Spleen (tissue), 11 donors: ENCODE data around the gene ARHGAP29. TPM values are rescaled to one million over a fixed set of nuclear protein-coding genes. Genes with fewer than 3 reads are reported as not detected.
A peak's percentile ranks its signal among the peaks of the same experiment; 100 is the strongest.
"Not testable (repeated sequence)": the region's sequence is repeated elsewhere in the genome, so short reads cannot be mapped to it uniquely, and the experiment has no call there.

Experiments used
- DNase-seq: peaks from one replicate; pipeline ENCODE4 v3.0.0-alpha.2; 2020
- H3K27ac ChIP-seq, 8 donors: fragments of 200-600 bp; sonication (generic) in 7 of 8; 1 replicate in 4 of 8; 2 replicates in 4 of 8; pipeline versions ENCODE4 v1.5.0 to v1.8.0; 2016 to 2021; ENCODE audit warnings: inconsistent platforms in 4 of 8, mild to moderate bottlenecking in 4 of 8, moderate library complexity in 1 of 8
- H3K27me3 ChIP-seq, 7 donors: fragments of 200-600 bp; sonication (generic) in 6 of 7; replicated peaks in 1 of 7; 1 replicate in 4 of 7; 2 replicates in 3 of 7; pipeline versions ENCODE4 v1.5.0 to v1.8.0; 2016 to 2021; ENCODE audit warnings: inconsistent platforms in 3 of 7, mild to moderate bottlenecking in 1 of 7
- H3K36me3 ChIP-seq, 6 donors: fragments of 200-600 bp; sonication (generic) in 5 of 6; 1 replicate in 4 of 6; 2 replicates in 2 of 6; pipeline versions ENCODE4 v1.5.0 to v1.8.0; 2016 to 2021; ENCODE audit warnings: inconsistent platforms in 2 of 6
- H3K4me1 ChIP-seq, 6 donors: fragments of 200-600 bp; sonication (generic) in 5 of 6; 1 replicate in 3 of 6; 2 replicates in 3 of 6; pipeline versions ENCODE4 v1.5.0 to v1.8.0; 2016 to 2021; ENCODE audit warnings: inconsistent platforms in 3 of 6
- H3K4me3 ChIP-seq, 8 donors: fragments of 200-600 bp; sonication (generic) in 7 of 8; 1 replicate in 4 of 8; 2 replicates in 4 of 8; pipeline versions ENCODE4 v1.5.0 to v1.8.0; 2016 to 2021; ENCODE audit warnings: inconsistent platforms in 4 of 8, mild to moderate bottlenecking in 4 of 8, moderate library complexity in 2 of 8
- H3K9me3 ChIP-seq, 8 donors: fragments of 200-600 bp; sonication (generic) in 7 of 8; 1 replicate in 4 of 8; 2 replicates in 4 of 8; pipeline versions ENCODE4 v1.5.0 to v1.8.0; 2016 to 2021; ENCODE audit warnings: inconsistent platforms in 4 of 8
- CTCF ChIP-seq, 11 experiments: fragments of 200-600 bp in 7 of 11; fragments of 450-650 bp in 4 of 11; sonication (generic) in 4 of 11; IDR thresholded peaks in 8 of 11; conservative IDR thresholded peaks in 3 of 11; 1 replicate in 7 of 11; 2 replicates in 4 of 11; pipeline versions ENCODE4 v1.4.0 to v1.8.0; 2016 to 2021; ENCODE audit warnings: antibody characterized with exemption in 11 of 11, inconsistent platforms in 4 of 11, mild to moderate bottlenecking in 1 of 11
- POLR2A ChIP-seq, 3 donors: fragments of 450-650 bp; IDR thresholded peaks; one replicate each; pipeline ENCODE4 v1.5.1; 2017; ENCODE audit warnings: antibody characterized with exemption in 3 of 3, mild to moderate bottlenecking in 1 of 3
- POLR2AphosphoS5 ChIP-seq, 3 donors: sonication (generic); formaldehyde crosslinking; IDR thresholded peaks; one replicate each; pipeline ENCODE4 v1.5.1; 2017; ENCODE audit warnings: antibody characterized with exemption in 3 of 3
- WGBS, 5 donors: extraction: QIAGEN DNeasy Blood & Tissue Kit in 3 of 5; methylation state at CpG; one replicate each; pipeline versions ENCODE4 v1.1.5 to v1.1.7; 2013 to 2018; 5-methylcytosine and 5-hydroxymethylcytosine counted together
- intact Hi-C: fragments of 100-400 bp; cut with DNase I; formaldehyde crosslinking; loops from one replicate; pipeline ENCODE4 v1.15.0; 2023; ENCODE audit warnings: low total_unique reads
- polyA plus RNA-seq, 3 donors: library from polyadenylated mRNA; stranded (reverse); fragments of 200-250 nt; gene quantifications; one replicate each; pipeline ENCODE4 v1.2.1, GENCODE V29; 2013
- total RNA-seq, 7 donors: library from RNA; depleted of rRNA in 3 of 7; stranded (reverse); fragments of >200 nt in 3 of 7; fragmentation: NEBNext Ultra II Directional in 4 of 7; extraction: Animal tissue kit (Norgen Biotek cat#: 25700) in 4 of 7; gene quantifications; one replicate each; pipeline versions ENCODE4 v1.1.0 to v1.2.1, GENCODE V29; 2016 to 2021
- donor health status: healthy with polysubstance abuse.
- donor health status: DM: no; HTN: no; CAD: no; lungs with moderate emphysema.
- donor health status: DM: no; HTN: no; CAD: no.
- donor health status: Bipolar disorder and iron deficiency.
- donor health status: healthy.
- donor health status: DM: no; HTN: no; CAD: no.
- donor health status: DM: yes; HTN: yes; CAD: no.

The ARHGAP29 gene
- total and polyA plus RNA-seq, 10 donors, result 7.3 to 124 (median 71.9) TPM

DNA sequence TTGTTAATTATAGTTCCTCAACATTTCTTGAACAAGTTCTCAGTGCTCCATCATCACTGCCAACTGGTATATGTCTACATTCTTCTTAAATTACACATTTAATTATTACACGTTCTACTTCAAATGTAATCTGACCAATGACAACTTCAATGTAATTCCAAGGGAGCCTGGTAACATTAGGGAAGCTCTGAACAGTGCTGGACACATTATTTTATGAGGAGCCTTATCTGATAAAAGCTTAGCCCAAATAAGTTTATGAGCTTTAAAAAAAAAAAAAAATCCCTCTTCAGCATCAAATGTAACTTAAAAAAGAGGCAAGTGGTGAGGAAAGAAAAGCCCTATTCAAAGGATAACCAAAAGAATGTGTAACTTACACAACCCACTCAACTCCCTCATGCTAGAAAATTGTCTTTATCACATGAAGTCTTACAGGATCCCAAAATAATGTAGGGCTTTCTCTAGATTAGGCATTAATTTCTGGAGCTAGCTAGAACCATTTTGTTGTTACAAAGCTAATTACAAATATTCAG, 81.2 kb downstream of the ARHGAP29 start:
- no peaks in the 10 kb centered on the region for H3K27me3 ChIP-seq
- H3K9me3 ChIP-seq, result peaks cover 0 to 6% (median 0%) of the 10 kb centered on the region in 8 donors
- no peak overlapping the region for H3K4me3 ChIP-seq
- H3K4me1 ChIP-seq, result peaks cover 0 to 4% (median 0%) of the 10 kb centered on the region in 6 donors
- H3K27ac ChIP-seq, result no peak overlapping the region
- TF ChIP-seq POLR2A (IDR thresholded peaks at IDR 0.05) (no peak), CTCF (IDR thresholded peaks at IDR 0.05 in 8 of 11, conservative IDR thresholded peaks at IDR 0.05 in 3 of 11) (no peak), POLR2AphosphoS5 (IDR thresholded peaks at IDR 0.05) (no peak)
- 60 to 92% (median 72%) methylated on average over 1 of the region's 1 CpG for WGBS, 5 donors
- intact Hi-C loops, result no loop called here
- DNase-seq, result no peak
- no peaks in the 10 kb centered on the region for H3K36me3 ChIP-seq

- no peak for TF ChIP-seq POLR2A (IDR thresholded peaks at IDR 0.05)
- no peak for TF ChIP-seq CTCF (IDR thresholded peaks at IDR 0.05 in 8 of 11, conservative IDR thresholded peaks at IDR 0.05 in 3 of 11)
- no peak for TF ChIP-seq POLR2AphosphoS5 (IDR thresholded peaks at IDR 0.05)
These were observed 82.4 kb downstream of the ARHGAP29 start for GRCh38 chr1:94154989-94155388.

DNA sequence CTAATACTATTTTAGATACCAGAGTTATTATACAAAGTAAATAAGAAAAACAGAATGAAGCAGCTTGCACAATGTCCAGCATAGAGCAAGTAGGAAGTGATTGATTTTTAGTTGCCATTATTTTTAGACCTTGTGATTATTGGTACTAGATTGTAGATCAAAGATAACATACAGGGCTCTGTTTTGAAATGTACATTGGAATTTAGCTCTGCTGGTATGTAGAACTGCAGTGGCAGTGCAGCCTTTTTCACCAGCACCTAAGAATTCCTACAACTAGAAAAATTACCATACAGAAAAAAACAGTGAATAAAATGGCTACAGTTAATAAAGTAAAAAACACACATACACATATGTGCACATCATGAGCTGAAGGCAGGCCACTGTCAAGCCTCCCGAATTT, 84.3 kb downstream of the ARHGAP29 start:
- Histone ChIP-seq H3K27ac (no peak overlapping the region), H3K4me3 (no peak overlapping the region), H3K36me3 (no peaks in the 10 kb centered on the region), H3K4me1 (peaks cover 0 to 4% (median 0%) of the 10 kb centered on the region in 6 donors), H3K27me3 (no peaks in the 10 kb centered on the region), H3K9me3 (peaks cover 0 to 6% (median 0%) of the 10 kb centered on the region in 8 donors)
- TF ChIP-seq CTCF (IDR thresholded peaks at IDR 0.05 in 8 of 11, conservative IDR thresholded peaks at IDR 0.05 in 3 of 11) (no peak), POLR2AphosphoS5 (IDR thresholded peaks at IDR 0.05) (no peak), POLR2A (IDR thresholded peaks at IDR 0.05) (no peak)
- DNase-seq, result no peak
- 67 to 78% (median 71%) methylated on average over 1 of the region's 1 CpG for WGBS, 5 donors
- intact Hi-C loops, result no loop called here

More at GRCh38 chr1:94154989-94155388, 82.4 kb downstream of the ARHGAP29 start:
- Histone ChIP-seq H3K9me3 (peaks cover 0 to 6% (median 0%) of the 10 kb centered on the region in 8 donors), H3K36me3 (no peaks in the 10 kb centered on the region), H3K4me1 (peaks cover 0 to 4% (median 0%) of the 10 kb centered on the region in 6 donors), H3K27ac (peak overlapping the region in 2 of 8 donors; percentile 25 to 37), H3K27me3 (no peaks in the 10 kb centered on the region), H3K4me3 (no peak overlapping the region)
- 62 to 85% (median 76%) methylated on average over 1 of the region's 1 CpG for WGBS, 5 donors
- intact Hi-C loops, result no loop called here
- no peak for DNase-seq

GRCh38 chr1:94149166-94149565, 88.2 kb downstream of the ARHGAP29 start:
- H3K4me1 ChIP-seq, DNase-seq, H3K36me3 ChIP-seq, H3K27ac ChIP-seq, H3K4me3 ChIP-seq, H3K9me3 ChIP-seq, intact Hi-C loops, H3K27me3 ChIP-seq: not testable (repeated sequence)

DNA sequence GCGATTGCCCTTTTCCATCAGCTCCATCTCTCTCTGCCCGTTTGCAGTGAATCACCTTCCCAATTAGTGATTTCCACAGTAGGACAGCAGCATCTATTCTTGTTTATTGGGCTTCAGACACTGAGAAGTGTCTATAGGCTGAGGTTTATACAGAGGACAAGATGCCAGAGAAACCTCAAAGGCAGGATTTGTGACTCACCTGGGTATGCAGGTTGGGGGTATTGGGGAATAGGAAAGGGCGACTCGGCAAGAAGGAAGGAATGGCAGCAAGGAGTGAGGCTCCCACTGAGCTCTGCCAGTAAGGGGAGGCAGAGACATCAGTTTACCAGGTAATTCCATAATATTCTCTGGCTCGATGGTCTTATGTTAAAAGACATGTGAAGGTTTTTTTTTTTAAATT, 91.1 kb downstream of the ARHGAP29 start:
- no peaks in the 10 kb centered on the region for H3K36me3 ChIP-seq
- H3K4me3 ChIP-seq, result no peak overlapping the region
- DNase-seq, result no peak
- no peaks in the 10 kb centered on the region for H3K9me3 ChIP-seq
- no peak overlapping the region for H3K27ac ChIP-seq
- TF ChIP-seq POLR2A (IDR thresholded peaks at IDR 0.05) (no peak), POLR2AphosphoS5 (IDR thresholded peaks at IDR 0.05) (no peak), CTCF (IDR thresholded peaks at IDR 0.05 in 8 of 11, conservative IDR thresholded peaks at IDR 0.05 in 3 of 11) (no peak)
- H3K27me3 ChIP-seq, result no peaks in the 10 kb centered on the region
- H3K4me1 ChIP-seq, result no peaks in the 10 kb centered on the region
- intact Hi-C loops, result no loop called here
- WGBS, 5 donors, result 90 to 96% (median 92%) methylated on average over 5 of the region's 5 CpGs
